C4-2B (cell line): ENCODE measurements around the gene METRN.

Source experiments
- ZFX ChIP-seq: fragments of 450-650 bp; IDR thresholded peaks from 2 replicates; pipeline ENCODE4 v1.6.1; 2017
- TF ChIP-seq, protein P1 (sequence below): fragments of 450-650 bp; conservative IDR thresholded peaks from 2 replicates; pipeline ENCODE4 v1.5.1; 2017; ENCODE audit warnings: mild to moderate bottlenecking

DNA sequence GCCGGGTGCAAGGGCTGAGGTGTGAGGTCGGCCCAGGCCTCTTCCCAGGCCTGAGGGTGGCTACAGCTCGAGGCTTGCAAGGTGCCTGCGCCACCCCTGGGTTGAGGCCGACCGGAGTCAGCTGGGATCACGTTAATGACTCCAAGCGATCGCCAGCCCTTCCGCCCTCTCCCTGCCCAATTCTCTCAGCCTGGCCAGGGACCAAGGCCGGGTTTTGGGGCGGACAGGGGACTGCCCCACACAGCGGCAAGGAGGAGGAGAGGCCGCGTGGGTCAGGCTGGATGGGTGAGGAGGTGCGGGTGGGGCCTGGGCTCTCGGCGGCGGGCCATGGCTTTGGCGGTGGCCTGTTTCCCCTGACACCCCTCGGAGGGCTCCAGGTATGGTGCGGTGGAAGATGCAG, 21.6 kb upstream of the METRN start:
- TF ChIP-seq, protein P1, sequence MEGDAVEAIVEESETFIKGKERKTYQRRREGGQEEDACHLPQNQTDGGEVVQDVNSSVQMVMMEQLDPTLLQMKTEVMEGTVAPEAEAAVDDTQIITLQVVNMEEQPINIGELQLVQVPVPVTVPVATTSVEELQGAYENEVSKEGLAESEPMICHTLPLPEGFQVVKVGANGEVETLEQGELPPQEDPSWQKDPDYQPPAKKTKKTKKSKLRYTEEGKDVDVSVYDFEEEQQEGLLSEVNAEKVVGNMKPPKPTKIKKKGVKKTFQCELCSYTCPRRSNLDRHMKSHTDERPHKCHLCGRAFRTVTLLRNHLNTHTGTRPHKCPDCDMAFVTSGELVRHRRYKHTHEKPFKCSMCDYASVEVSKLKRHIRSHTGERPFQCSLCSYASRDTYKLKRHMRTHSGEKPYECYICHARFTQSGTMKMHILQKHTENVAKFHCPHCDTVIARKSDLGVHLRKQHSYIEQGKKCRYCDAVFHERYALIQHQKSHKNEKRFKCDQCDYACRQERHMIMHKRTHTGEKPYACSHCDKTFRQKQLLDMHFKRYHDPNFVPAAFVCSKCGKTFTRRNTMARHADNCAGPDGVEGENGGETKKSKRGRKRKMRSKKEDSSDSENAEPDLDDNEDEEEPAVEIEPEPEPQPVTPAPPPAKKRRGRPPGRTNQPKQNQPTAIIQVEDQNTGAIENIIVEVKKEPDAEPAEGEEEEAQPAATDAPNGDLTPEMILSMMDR, result no peak
- TF ChIP-seq ZFX, result no peak
